Ascending aorta (tissue), 2 donors: ENCODE measurements around the gene PROZ. TPM values are rescaled to one million over a fixed set of nuclear protein-coding genes. Genes with fewer than 3 reads are reported as not detected.
A peak's percentile ranks its signal among the peaks of the same experiment; 100 is the strongest.

ENCODE experiments used
- DNase-seq, 2 donors: peaks; one replicate each; pipeline ENCODE4 v3.0.0-alpha.2; 2019; ENCODE audit warnings: low spot score in 2 of 2
- H3K27ac ChIP-seq, 2 donors: fragments of 200-600 bp; sonication (generic); one replicate each; pipeline ENCODE4 v1.5.1; 2016 to 2017; ENCODE audit warnings: mild to moderate bottlenecking in 1 of 2
- H3K27me3 ChIP-seq: fragments of 200-600 bp; sonication (generic); one replicate; pipeline ENCODE4 v1.5.1; 2017
- H3K36me3 ChIP-seq, 2 donors: fragments of 200-600 bp; sonication (generic); one replicate each; pipeline ENCODE4 v1.5.1; 2016
- H3K4me1 ChIP-seq, 2 donors: fragments of 200-600 bp; sonication (generic); one replicate each; pipeline ENCODE4 v1.5.1; 2016 to 2017; ENCODE audit warnings: mild to moderate bottlenecking in 1 of 2
- H3K4me3 ChIP-seq, 2 donors: fragments of 200-600 bp; sonication (generic); one replicate each; pipeline ENCODE4 v1.5.1; 2016 to 2017; ENCODE audit warnings: mild to moderate bottlenecking in 1 of 2
- H3K9me3 ChIP-seq, 2 donors: fragments of 200-600 bp; sonication (generic); one replicate each; pipeline ENCODE4 v1.5.1; 2016
- CTCF ChIP-seq, 3 experiments: fragments of 200-600 bp in 2 of 3; fragments of 450-650 bp in 1 of 3; sonication (generic) in 2 of 3; IDR thresholded peaks; one replicate each; pipeline ENCODE4 v1.5.1; 2016 to 2019; ENCODE audit warnings: antibody characterized with exemption in 3 of 3, mild to moderate bottlenecking in 1 of 3, moderate library complexity in 1 of 3
- intact Hi-C: fragments of 100-400 bp; cut with DNase I; formaldehyde crosslinking; loops from one replicate; pipeline ENCODE4 v1.15.1; 2023
- total RNA-seq: library from RNA; depleted of rRNA; stranded (reverse); fragments of >200 nt; gene quantifications from one replicate; pipeline ENCODE4 v1.1.0, GENCODE V29; 2016

Gene PROZ
- total RNA-seq, 1 donor from 2014 or later = not detected

GRCh38 chr13:113220141-113220598, 61.7 kb downstream of the PROZ start:
- peaks cover 0 to 5% of the 10 kb centered on the region in 2 donors for H3K4me1 ChIP-seq

GRCh38 chr13:113220877-113221276, 62.4 kb downstream of the PROZ start:
- Histone ChIP-seq H3K4me1 (peaks cover 0 to 4% of the 10 kb centered on the region in 2 donors), H3K27ac (no peak overlapping the region), H3K9me3 (no peaks in the 10 kb centered on the region), H3K27me3 (no peaks in the 10 kb centered on the region), H3K36me3 (peaks cover 42 to 65% of the 10 kb centered on the region in 2 donors), H3K4me3 (no peak overlapping the region)
- intact Hi-C loops = no loop called here
- no peak for DNase-seq
- no peak for TF ChIP-seq CTCF (IDR thresholded peaks at IDR 0.05)

More at GRCh38 chr13:113220141-113220598, 61.7 kb downstream of the PROZ start:
- Histone ChIP-seq H3K9me3 (no peaks in the 10 kb centered on the region), H3K27ac (no peak overlapping the region), H3K27me3 (no peaks in the 10 kb centered on the region), H3K4me3 (no peak overlapping the region), H3K36me3 (peaks cover 36 to 58% of the 10 kb centered on the region in 2 donors)
- intact Hi-C loops = no loop called here
- TF ChIP-seq CTCF (IDR thresholded peaks at IDR 0.05) = no peak
- peak in 1 of 2 donors; percentile 39 for DNase-seq

Other genes starting within 250 kb of the PROZ start
- gene MCF2L, start 189.4 kb upstream of the PROZ start, total RNA-seq = 112 TPM
- gene F7, start 52.9 kb upstream of the PROZ start, total RNA-seq = 0.85 TPM
- gene F10, start 35.8 kb upstream of the PROZ start, total RNA-seq = 15.8 TPM
- 50.8 TPM for gene PCID2, start 50.0 kb downstream of the PROZ start, total RNA-seq
- 208 TPM for gene CUL4A, start 51.0 kb downstream of the PROZ start, total RNA-seq
- gene LAMP1, start 138.6 kb downstream of the PROZ start, total RNA-seq = 126 TPM
- gene GRTP1, start 205.5 kb downstream of the PROZ start, total RNA-seq = 15.4 TPM